ENCODE results near the gene NCL. TPM values are rescaled to one million over a fixed set of nuclear protein-coding genes. Genes with fewer than 3 reads are reported as not detected.

NCL gene
- total RNA-seq, 1 donor from 2014 or later = 295 TPM

- no peak for ATAC-seq
- Histone ChIP-seq H3K27me3 (ENCODE audit: low read depth) (no peaks in the 10 kb centered on the region), H3K4me1 (peaks cover 1% of the 10 kb centered on the region), H3K36me3 (no peaks in the 10 kb centered on the region), H3K4me3 (no peak overlapping the region), H3K27ac (no peak overlapping the region), H3K9me3 (no peaks in the 10 kb centered on the region)
- no peak for TF ChIP-seq CTCF (IDR thresholded peaks at IDR 0.05)
- DNase-seq = no peak
- intact Hi-C loops (cut with DNase I) = no loop called here
These were observed 12.6 kb upstream of the NCL start for GRCh38 chr2:231476920-231477319.

DNA sequence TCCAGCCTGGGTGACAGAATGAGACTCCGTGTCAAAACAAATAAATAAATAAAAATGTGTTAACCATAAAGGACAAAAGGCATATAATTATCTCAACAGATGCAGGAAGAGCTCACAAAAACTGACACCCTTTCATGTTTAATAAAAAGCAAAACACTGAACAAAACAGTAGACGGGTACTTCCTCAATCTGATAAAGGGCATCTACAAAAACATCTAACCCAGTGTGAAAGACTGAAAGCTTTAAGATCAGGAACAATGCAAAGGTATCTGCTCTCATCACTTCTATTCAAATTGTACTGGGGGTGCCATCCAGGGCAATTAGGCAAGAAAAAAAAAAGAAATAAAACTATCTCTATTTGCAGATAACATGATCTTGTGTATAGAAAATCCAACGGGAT is 11.7 kb upstream of the NCL start:
- DNase-seq (no peak), ATAC-seq (no peak)
- H3K27me3 ChIP-seq (ENCODE audit: low read depth) = no peaks in the 10 kb centered on the region
- H3K27ac ChIP-seq = no peak overlapping the region
- no peak overlapping the region for H3K4me3 ChIP-seq
- H3K4me1 ChIP-seq = no peaks in the 10 kb centered on the region
- no peaks in the 10 kb centered on the region for H3K9me3 ChIP-seq
- intact Hi-C loops (cut with DNase I) = no loop called here
- no peak for TF ChIP-seq CTCF (IDR thresholded peaks at IDR 0.05)
- H3K36me3 ChIP-seq = no peaks in the 10 kb centered on the region

GRCh38 chr2:231472816-231473215 is 8.5 kb upstream of the NCL start:
- DNase-seq = no peak
- intact Hi-C loops (cut with DNase I) = no loop called here
- TF ChIP-seq CTCF (IDR thresholded peaks at IDR 0.05) = no peak
- Histone ChIP-seq H3K27me3 (ENCODE audit: low read depth) (no peaks in the 10 kb centered on the region), H3K4me3 (no peak overlapping the region), H3K27ac (no peak overlapping the region), H3K9me3 (no peaks in the 10 kb centered on the region), H3K4me1 (no peaks in the 10 kb centered on the region), H3K36me3 (no peaks in the 10 kb centered on the region)
- ATAC-seq = no peak

GRCh38 chr2:231470246-231470900 is 6.1 kb upstream of the NCL start:
- Histone ChIP-seq H3K4me3 (no peak overlapping the region), H3K4me1 (peaks cover 4% of the 10 kb centered on the region), H3K27me3 (ENCODE audit: low read depth) (no peaks in the 10 kb centered on the region), H3K9me3 (no peaks in the 10 kb centered on the region), H3K27ac (no peak overlapping the region), H3K36me3 (no peaks in the 10 kb centered on the region)
- no peak for ATAC-seq
- no peak for DNase-seq
- intact Hi-C loops (cut with DNase I) = no loop called here
- TF ChIP-seq CTCF (IDR thresholded peaks at IDR 0.05) = no peak

DNA sequence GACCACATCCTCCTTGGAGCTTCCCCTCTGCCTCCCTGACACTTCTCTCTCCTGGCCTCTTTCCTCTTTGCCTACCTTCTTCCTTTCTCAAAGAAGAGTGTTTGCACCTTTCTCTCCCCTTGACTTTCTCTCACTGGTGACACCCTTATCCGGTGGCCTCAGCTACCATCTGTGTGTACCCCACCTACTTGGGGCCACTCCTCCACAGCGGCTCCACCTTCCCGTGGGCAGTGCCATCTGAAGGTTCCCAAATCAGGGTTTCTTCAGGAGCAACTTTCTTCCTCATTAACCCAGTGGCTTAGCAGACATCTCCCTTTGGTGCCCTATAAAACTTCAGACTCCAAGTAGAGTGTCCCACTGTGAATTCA is 5.3 kb upstream of the NCL start:
- no peak for TF ChIP-seq CTCF (IDR thresholded peaks at IDR 0.05)
- ATAC-seq (no peak), DNase-seq (no peak)
- H3K9me3 ChIP-seq = no peaks in the 10 kb centered on the region
- no peaks in the 10 kb centered on the region for H3K36me3 ChIP-seq
- intact Hi-C loops (cut with DNase I) = no loop called here
- H3K27me3 ChIP-seq (ENCODE audit: low read depth) = no peaks in the 10 kb centered on the region
- H3K4me1 ChIP-seq = peaks cover 8% of the 10 kb centered on the region
- no peak overlapping the region for H3K4me3 ChIP-seq
- H3K27ac ChIP-seq = no peak overlapping the region

Measured in lower lobe of right lung (tissue), 2 donors.